Measurements from ENCODE around the gene ADGRB2.

GRCh38 chr1:31779687-31780086 lies 15.5 kb upstream of the ADGRB2 start:
- TF ChIP-seq YY1 (IDR thresholded peaks at IDR 0.05; ENCODE audit: insufficient read depth, insufficient read length) (no peak), ZNF274 (IDR thresholded peaks at IDR 0.05; ENCODE audit: low read depth, low read length) (no peak), SUZ12 (IDR thresholded peaks at IDR 0.05; ENCODE audit: extremely low read depth, insufficient read depth, insufficient read length) (no peak)
